NCI-H2227 treated with DMSO at 0.1 percent for 48 hours (cell line): Measurements from ENCODE around the gene WNK4.

ENCODE experiments used
- DNase-seq: peaks from one replicate; lab custom pipeline; 2025; lab: John Stamatoyannopoulos, UW

Gene WNK4

DNA sequence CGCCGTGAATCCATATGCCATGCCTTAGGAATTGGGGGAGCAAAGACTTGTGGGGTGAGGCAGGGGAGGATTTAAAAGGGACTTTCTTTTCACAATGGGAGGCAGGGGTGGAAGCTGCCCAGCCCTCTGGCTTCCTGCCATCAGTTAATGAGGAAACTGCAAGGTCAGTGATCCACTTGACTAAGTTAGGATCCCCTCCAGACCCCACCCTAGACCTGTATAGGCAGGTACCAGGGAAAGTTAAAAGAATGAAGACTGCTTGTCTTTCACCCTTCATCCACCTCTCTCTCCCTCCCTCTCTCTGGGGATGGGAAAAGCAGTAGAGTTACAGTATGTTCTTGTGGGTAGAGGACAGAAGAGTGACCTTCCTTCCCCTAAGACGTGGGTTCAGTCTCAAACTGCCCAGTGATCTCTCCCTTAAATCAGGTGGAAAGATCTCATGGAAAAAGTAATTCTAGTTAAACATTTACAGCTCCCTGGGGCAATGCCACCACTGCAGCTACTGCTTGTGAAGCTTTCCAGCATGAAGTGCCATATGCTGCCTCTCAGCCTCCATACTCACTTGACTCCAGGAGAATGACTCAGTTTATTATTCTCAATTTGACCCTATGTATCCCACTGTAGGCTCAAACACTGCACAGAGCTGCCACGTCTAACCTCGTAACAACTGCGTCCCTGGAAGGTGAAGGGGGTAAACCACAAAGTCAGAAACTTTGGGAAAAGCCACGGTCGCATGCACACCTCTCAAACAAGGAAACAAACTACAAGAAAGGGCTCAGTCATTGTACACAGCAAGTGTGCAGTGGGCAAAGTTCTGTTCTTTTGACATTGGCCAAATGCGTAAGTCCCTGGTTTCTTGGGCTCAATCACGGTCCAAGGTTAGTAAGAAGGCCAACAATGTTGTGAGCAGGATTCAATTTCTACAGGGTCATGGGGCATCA is 16.9 kb downstream of the WNK4 start:
- DNase-seq = no peak

DNA sequence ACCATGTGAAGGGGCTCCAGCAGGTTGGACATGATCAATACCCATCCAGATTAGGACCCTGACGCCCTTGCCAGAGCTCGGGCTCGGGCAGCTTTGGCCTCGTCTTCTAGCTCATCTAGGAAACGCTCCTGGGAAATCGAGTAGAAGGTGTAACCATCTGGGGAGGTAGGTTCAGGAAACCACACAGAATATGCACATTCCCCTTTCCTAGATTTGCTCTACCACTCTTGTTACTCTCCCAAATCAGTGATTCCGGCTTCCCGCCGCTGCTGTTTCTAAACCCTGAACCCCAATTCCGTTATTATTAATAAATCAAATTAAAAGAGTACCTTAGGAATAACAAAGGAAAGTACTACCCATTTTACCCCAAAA is 17.6 kb downstream of the WNK4 start:
- no peak for DNase-seq

DNA sequence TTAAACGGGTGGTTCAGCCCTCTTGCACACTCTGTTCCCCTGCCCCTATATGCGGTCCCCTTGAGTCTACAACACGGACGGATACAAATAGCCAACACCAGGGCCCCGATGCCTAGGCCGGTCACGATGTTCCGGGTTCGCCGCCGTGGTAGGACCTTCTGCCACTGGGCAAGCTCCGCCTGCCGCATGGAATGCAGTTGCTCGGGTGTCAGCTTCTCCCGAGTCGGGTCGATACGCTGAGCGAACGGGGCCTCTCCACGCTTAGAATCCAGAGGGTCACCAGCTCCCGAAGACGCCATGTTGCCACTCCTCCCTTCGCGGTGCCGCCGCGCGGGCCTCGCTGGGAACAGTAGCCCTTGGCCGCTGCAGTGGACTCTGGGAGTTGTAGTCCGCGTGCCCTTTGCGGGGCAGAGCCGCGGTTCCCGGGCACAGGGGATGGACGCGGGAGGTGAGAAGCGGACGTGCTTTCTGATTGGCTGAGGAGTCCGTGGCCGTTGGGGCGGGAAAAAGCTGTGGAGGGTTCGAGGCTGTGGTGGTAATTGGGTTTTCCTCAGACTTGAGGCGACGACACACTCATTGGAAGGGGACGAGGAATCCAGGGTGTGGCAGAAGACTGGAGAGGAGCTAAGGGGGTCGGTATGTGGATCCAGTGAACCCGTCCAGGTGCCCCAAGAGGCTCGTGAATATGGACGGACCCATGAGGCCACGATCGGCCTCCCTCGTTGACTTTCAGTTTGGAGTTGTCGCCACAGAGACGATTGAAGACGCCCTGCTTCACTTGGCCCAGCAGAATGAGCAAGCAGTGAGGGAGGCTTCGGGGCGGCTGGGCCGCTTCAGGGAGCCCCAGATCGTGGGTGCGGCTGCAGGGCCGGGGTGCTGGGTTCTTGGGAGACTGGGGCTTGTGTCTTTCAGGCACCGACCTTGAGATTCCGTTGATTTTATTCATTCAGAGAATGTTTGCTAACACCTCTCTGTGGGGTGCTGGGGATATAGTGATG is 18.3 kb downstream of the WNK4 start, which contains the start of the genes CNTD1 and COA3:
CNTD1 (plus strand) TSS at position 479 of the 998 bp plus-strand sequence; CDS start at position 686, 207 bp downstream.
COA3 (minus strand) TSS at position 322 of the 998 bp plus-strand sequence; CDS start at position 299, 23 bp downstream.
- peak; percentile 85 for DNase-seq

DNA sequence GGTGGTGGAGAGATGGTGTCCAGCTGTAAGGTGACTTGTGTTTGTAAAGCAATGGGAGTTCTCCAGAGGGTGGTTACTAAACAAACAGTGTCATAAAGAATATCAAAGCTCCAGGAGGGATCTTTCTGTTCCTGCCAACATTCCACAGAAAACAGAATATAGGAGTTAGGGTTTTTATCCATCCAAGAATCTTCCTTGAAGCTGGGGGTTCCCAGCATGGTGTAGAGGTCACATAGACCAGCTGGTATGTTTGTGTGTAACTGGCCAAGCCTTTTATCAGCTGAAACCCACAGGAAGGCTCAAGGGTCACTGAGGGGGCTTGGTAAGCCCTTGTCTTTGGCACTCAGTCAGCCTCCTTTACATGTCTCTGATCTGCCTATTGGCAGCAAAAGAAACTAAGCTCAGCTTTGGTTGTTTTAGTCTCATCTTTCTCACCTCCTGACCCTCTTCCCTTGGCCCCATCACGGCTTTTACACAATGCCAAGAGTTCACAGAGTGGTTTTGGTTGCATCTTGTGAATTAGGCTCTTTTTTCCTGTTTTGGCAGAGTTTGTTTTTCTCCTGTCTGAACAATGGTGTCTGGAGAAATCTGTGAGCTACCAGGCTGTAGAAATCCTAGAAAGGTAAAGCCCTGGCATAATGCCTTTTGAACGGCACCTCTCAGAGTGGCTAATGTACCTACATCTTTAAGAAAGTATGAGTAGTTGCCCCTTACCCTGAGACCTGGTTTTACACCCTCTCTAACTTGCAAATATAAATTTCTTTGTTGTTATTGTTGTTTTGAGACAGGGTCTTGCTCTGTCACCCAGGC is 22.9 kb downstream of the WNK4 start:
- DNase-seq = peak; percentile 32

DNA sequence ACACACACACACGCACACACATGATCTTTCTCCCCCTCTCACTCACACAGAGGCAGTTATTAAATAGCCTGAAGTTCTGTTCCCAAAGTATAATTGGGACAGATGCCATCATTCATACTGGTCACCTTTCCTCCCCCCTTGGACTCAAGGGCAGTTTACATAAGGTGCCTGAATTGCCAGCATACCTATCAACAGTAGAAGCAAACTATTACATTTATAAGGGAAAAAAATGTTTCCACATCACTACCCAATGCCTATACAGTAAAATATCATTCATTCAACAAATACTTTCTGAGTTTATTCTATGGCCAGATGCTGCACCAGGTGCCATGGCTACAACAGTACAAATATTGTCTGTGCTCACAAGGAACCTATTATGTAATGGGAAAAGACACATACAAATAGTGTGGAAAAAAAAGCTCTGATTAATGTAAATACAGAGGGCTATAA is 24.5 kb downstream of the WNK4 start:
- DNase-seq = no peak

DNA sequence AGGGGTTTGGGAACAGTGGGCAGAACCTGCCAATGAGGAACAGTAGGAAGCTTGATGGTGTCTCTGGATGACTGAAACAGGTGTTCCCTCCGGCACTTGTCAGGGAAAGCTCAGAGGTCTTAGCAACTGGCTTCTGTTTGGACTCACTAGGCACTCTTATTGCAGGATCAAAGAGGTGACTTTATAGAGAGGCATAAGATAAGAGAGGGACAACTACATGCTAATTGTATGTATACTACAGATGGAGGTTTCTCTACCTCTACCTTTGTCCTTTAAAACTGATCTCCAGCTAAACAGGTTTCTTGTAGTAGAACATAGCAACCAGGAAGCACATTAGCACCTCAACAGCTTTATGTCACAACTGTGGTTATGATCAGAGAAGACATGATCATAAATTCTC is 25.8 kb downstream of the WNK4 start:
- DNase-seq = no peak

DNA sequence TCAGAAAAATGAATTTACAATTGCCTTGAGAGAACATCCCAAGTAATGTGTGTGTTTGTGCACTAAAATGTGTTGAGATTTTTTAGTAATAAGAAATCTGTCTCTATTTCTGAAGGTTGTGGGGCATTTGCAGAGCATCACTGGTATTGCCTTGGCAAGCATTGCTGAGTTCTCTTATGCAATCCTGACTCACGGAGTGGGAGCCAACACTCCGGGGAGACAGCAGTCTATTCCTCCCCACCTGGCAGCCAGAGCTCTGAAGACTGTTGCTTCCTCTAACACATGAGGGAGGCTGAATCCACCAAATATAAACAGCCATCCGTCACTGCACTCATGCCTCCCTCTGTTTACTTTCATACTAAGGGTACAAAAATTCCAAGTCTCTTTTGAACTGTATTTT is 28.8 kb downstream of the WNK4 start:
- no peak for DNase-seq

DNA sequence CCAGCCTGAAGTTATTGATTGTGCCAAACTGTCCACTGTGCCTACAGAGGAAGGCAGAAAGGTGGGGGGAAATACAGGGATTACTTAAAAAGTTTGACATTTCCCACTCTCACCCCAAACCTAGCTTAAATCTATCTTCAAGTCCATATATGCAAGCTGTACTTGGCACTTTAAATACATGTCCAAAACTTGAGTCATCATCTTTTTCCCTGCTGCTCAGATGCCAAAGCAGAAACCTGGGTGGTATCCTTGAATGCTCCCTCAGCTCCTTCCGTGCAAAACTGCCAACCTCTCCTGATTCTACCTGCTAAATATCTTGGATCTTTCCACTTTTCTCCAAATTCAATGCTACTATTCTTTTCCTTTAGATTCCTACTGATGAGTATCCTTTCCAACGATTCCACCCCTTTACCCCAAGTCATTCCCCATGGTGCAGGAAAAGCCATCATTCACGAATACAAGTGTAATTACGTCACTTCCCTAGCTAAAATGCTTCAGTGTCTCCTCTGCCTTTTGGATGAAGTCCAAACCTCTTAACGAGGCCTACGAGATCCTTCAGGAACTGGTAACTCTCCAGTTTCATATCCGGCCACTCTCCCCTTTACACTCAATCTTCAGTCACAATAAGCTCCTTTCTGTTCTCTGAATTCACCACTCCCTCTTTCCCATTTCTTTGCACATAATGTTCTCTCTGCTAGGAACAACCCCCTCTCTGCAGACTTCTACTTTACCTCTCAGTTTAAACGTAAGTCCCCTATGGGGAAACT is 34.4 kb downstream of the WNK4 start:
- peak; percentile 29 for DNase-seq

DNA sequence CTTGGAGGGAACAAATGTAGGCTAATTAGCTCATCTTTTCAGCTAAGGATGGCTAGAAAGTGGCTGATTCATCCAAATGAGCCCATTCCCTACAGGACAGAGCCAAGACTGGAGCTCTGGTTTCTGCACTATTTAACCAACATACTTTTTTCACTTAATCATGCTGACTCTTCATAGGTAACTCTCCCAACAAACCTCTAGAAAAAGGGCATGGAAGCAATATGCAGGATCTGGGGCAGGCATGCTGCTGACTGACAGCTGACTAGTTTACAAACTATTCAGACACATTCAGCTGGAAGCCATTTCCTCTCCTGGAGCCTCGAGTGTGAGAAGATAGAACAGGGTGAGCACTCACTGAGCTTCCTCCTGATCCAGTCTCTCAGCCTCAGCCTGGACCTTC is 37.5 kb downstream of the WNK4 start:
- no peak for DNase-seq

DNA sequence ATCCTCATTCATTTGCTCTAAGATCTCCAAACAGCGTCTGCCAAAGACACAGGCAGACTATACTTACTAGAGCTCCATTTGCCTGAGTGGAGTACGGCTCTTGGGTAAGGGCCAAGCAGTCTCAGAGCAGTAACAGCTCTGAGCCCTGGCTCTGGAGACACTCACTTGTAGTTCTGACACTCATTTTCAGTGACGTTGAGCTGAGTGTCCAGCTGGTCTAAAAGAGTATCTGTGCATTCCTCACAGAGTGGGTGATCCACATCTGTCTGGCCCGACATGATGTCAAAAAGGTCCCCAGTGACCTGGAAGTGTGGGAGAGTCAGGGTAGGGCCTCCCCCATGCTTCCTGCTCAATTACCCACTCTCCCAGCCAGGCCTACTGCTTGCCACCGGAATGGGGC is 38.0 kb downstream of the WNK4 start:
- DNase-seq = no peak

DNA sequence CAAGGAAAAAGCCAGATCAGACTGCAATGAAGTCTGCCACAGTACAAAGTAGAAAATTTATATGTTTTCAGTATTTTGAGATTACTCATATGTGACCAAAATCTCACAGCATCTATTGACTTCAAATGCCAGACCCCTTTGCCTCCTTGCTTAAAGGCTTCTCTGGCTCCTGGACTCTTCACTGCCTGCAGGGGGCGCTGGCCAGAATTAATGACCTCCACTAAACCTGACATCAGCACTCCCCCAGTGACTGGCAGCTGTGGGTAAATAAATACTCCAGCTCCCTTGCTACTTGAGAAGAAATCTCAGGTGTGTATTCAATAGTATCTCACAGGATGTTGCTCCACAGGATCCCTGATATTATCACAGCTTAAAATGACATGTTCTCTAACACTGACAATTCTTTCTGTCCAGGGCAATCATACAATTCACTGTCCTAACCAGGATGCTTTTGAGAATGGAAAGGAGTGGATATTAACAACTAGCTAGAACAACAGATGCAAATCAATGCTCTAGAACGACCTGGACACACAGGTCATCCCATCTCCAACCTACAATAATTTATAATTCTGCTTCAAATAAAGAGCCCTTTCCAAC is 39.6 kb downstream of the WNK4 start:
- DNase-seq = peak; percentile 41

DNA sequence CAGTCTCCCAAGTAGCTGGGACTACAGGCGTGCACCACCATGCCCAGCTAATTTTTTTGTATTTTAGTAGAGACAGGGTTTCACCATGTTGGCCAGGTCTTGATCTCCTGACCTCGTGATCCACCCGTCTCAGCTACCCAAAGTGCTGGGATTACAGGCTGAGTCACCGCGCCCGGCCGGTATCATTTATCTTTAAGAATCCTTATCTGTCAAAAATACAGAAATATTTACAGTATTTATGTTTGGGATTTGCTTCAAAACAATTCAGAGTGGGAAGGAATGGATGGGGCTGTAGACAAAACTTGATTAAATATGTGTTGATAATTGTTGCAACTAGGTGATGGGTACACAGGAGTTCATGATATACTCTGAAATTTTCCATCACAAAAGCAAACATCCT is 40.8 kb downstream of the WNK4 start:
- DNase-seq = no peak

DNA sequence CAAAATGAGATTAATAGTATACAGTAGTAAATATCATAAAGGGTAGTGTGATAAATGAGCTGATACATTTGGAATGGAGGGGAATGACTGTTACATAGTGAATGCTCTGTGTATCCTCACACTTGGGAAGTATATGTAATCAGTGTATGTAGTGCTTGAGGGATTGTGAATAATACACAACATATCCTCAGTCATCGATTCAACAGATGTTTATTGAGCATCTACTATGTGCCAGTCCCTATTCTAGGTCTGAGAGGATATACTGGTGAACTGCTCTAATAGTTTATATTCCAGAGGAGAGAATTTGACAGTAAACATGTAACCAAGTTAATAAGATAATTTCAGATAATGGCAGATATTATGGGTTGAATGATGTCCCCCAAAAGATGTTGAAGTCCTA is 47.1 kb downstream of the WNK4 start:
- no peak for DNase-seq

DNA sequence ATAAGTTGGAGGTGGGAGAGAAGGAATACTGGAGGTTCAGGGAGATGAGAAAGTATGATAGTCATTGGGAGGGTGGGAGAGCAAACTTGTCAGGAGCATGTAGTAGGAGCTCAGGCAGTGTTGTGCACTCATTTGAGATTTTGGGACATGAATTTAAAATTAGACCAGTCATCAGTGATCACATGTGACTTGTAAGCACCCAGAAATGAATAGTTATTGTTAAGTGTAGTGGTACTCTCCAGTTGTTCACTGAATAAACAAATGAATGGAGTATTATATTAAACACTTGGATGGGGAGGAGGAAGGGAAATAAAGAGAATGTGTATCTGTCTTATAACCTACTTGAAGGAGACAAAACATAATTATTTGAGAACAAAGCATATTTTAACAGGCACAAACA is 50.6 kb downstream of the WNK4 start:
- DNase-seq = no peak

DNA sequence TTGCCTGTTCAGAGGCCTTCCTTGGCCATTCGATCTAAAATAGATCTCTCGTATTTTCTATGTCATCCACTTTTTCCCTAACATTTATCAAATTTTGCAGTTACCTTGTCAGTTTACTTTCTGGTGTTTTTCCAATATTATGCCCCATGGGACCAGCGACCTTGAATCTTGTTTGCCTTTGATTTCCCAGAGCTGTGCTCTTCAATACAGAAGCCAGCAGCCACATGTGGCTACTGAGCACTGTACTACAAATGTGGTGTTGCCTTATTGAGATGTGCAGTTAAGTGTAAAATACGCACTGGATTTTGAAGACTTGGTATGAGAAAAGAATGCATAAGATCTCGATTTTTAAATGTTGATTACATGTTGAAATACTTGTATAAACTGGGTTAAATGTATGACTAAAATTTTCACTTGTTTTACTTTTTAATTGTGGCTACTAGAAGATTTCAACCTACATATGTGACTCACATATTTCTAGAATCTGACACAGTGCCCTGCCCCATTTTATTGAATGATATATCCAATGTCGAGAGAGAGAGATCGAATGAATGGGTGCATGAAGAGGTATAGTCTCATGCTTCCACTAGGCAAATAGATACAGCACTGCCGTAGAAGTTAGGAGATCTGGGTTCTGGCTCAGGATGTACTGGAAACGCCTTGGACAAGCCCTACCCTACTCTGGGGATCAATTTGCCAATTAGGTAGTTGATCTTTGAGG is 52.0 kb downstream of the WNK4 start:
- no peak for DNase-seq

DNA sequence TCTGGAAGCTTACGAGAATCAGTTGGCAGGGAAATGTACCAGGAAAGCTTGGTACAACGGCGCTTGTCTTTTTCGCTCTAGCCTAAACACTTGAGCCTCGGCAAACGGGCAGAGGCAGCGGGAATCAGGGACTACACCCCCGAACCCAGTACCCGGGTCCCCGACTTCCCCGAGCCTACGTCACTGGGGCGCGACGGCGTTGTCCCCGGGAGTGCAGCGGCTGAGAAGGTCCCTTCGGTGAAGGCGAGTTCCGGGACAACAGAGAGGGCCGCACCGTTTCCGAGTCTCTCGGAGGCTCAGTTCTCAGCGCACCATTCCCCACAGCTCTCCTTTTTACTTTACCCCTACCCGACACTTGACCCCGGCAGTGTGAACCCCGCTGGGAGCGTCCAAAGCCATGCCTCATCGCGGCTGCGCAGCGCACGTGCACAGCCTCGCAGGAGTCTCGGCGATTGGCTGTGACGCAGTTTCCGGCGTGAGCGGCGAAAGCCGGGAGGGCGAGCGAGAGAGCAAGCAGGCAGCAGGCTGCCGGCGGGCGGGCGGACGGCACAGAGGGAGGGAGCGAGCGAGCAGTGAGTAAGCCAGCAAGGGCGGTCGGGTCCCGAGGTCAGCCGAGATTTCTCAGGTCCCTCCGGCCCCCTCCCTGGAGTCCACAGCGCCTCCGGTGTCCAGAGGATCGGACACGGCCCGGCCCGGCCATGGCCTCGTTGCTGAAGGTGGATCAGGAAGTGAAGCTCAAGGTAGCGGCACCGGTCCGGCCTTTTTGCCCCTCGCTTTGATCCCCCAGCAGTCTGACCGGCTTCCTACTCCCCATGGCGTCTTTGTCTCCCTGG is 52.7 kb downstream of the WNK4 start, which contains the start of gene PSME3:
PSME3 (plus strand) TSS at position 464 of the 833 bp plus-strand sequence; CDS start at position 699, 235 bp downstream.
- DNase-seq = peak; percentile 97

DNA sequence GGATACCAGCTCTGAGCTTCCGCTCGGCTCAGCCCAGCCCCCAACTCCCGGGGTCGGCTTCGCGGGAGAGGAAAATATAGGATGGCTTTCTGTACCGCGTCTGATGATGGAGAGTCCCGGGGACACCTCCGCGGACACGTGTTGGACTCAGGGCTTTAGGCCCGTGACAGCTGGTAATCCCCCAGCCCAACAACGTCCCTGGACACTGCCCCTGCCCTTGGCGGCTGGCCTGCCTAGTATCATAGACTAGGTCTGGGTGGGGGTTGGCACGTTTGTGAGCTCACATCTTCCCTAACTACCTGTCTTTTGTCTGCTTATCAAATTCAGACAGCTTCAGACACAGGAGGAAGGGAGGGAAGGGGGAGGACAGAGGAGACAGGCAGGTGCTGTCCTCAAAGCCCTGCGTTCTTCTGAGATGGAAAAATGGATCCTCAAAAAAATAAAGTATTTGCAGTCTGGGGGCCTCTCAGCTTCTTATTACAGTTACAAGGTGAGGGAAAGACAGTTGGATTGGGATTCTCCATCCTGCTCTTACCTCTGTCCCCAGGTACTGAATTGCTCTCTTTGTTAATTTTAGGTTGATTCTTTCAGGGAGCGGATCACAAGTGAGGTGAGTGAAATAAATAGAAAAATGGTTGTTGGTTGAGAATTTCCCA is 53.5 kb downstream of the WNK4 start:
- no peak for DNase-seq

DNA sequence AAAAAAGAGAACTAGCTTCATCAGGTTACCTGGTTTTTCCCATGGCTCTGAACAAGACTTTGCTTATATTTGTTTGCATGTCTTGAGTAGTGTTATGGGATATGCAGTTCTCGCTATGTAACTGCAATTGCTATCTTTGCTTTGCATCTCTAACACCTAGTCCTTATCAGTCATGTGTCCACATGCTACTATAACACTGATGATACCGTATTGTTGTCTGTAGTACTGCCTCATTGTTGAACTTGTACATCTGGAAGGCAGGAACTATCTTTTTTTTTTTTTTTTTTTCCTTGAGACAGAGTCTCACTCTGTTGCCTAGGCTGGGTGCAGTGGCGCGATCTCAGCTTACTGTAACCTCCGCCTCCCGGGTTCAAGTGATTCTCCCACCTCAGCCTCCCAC is 55.3 kb downstream of the WNK4 start:
- no peak for DNase-seq
